ENCODE measurements around the gene ATG14. TPM values are rescaled to one million over a fixed set of nuclear protein-coding genes. Genes with fewer than 3 reads are reported as not detected.

The ATG14 gene
- total RNA-seq, 2 donors from 2014 or later = 12.5 to 21.9 TPM

GRCh38 chr14:55377236-55377635 lies 34.4 kb downstream of the ATG14 start:
- Histone ChIP-seq H3K9me3 (no peaks in the 10 kb centered on the region), H3K4me1 (replicated peaks) (no peaks in the 10 kb centered on the region), H3K27me3 (replicated peaks; ENCODE audit: insufficient read depth) (no peaks in the 10 kb centered on the region), H3K27ac (no peak overlapping the region), H3K36me3 (no peaks in the 10 kb centered on the region), H3K4me3 (no peak overlapping the region)
- intact Hi-C loops (cut with DNase I) = no loop called here
- 94% methylated on average over 5 of the region's 5 CpGs for WGBS
- no peak for DNase-seq (ENCODE audit: low spot score)
- TF ChIP-seq POLR2A (IDR thresholded peaks at IDR 0.05) (no peak), POLR2AphosphoS5 (IDR thresholded peaks at IDR 0.05) (no peak), CTCF (IDR thresholded peaks at IDR 0.05) (no peak)

- Histone ChIP-seq H3K9me3 (no peaks in the 10 kb centered on the region), H3K4me3 (no peak overlapping the region), H3K27me3 (replicated peaks; ENCODE audit: insufficient read depth) (no peaks in the 10 kb centered on the region), H3K4me1 (replicated peaks) (no peaks in the 10 kb centered on the region), H3K36me3 (no peaks in the 10 kb centered on the region), H3K27ac (no peak overlapping the region)
- TF ChIP-seq POLR2A (IDR thresholded peaks at IDR 0.05) = no peak
- TF ChIP-seq CTCF (IDR thresholded peaks at IDR 0.05) = no peak
- TF ChIP-seq POLR2AphosphoS5 (IDR thresholded peaks at IDR 0.05) = no peak
- 94% methylated on average over 4 of the region's 4 CpGs for WGBS
- intact Hi-C loops (cut with DNase I) = no loop called here
- no peak for DNase-seq (ENCODE audit: low spot score)
Measured at GRCh38 chr14:55374771-55375170, 36.9 kb downstream of the ATG14 start.

GRCh38 chr14:55373784-55374705 lies 37.6 kb downstream of the ATG14 start:
- no peak overlapping the region for H3K4me3 ChIP-seq
- 73% methylated on average over 5 of the region's 5 CpGs for WGBS
- H3K4me1 ChIP-seq (replicated peaks) = no peaks in the 10 kb centered on the region
- DNase-seq (ENCODE audit: low spot score) = no peak
- no peaks in the 10 kb centered on the region for H3K9me3 ChIP-seq
- no peak for TF ChIP-seq POLR2A (IDR thresholded peaks at IDR 0.05)
- no peak for TF ChIP-seq CTCF (IDR thresholded peaks at IDR 0.05)
- TF ChIP-seq POLR2AphosphoS5 (IDR thresholded peaks at IDR 0.05) = no peak
- intact Hi-C loops (cut with DNase I) = no loop called here
- H3K27ac ChIP-seq = no peak overlapping the region
- H3K36me3 ChIP-seq = peaks cover 0 to 5% of the 10 kb centered on the region in 2 donors
- no peaks in the 10 kb centered on the region for H3K27me3 ChIP-seq (replicated peaks; ENCODE audit: insufficient read depth)

- H3K9me3 ChIP-seq = no peaks in the 10 kb centered on the region
- no peaks in the 10 kb centered on the region for H3K27me3 ChIP-seq (replicated peaks; ENCODE audit: insufficient read depth)
- H3K4me3 ChIP-seq = no peak overlapping the region
- no peak for DNase-seq (ENCODE audit: low spot score)
- intact Hi-C loops (cut with DNase I) = no loop called here
- no peak overlapping the region for H3K27ac ChIP-seq
- 94% methylated on average over 7 of the region's 7 CpGs for WGBS
- no peaks in the 10 kb centered on the region for H3K4me1 ChIP-seq (replicated peaks)
- H3K36me3 ChIP-seq = peaks cover 0 to 5% of the 10 kb centered on the region in 2 donors
- TF ChIP-seq CTCF (IDR thresholded peaks at IDR 0.05) (no peak), POLR2AphosphoS5 (IDR thresholded peaks at IDR 0.05) (no peak), POLR2A (IDR thresholded peaks at IDR 0.05) (no peak)
Measured at GRCh38 chr14:55372825-55373224, 38.8 kb downstream of the ATG14 start.

GRCh38 chr14:55372423-55372822 lies 39.2 kb downstream of the ATG14 start:
- intact Hi-C loops (cut with DNase I) = no loop called here
- 100% methylated on average over 1 of the region's 1 CpG for WGBS
- Histone ChIP-seq H3K36me3 (peaks cover 0 to 5% of the 10 kb centered on the region in 2 donors), H3K4me1 (replicated peaks) (no peaks in the 10 kb centered on the region), H3K9me3 (no peaks in the 10 kb centered on the region), H3K27me3 (replicated peaks; ENCODE audit: insufficient read depth) (no peaks in the 10 kb centered on the region), H3K27ac (no peak overlapping the region), H3K4me3 (no peak overlapping the region)
- DNase-seq (ENCODE audit: low spot score) = no peak
- TF ChIP-seq CTCF (IDR thresholded peaks at IDR 0.05) (no peak), POLR2A (IDR thresholded peaks at IDR 0.05) (no peak), POLR2AphosphoS5 (IDR thresholded peaks at IDR 0.05) (no peak)

Data from prostate gland (tissue), 2 donors.